Neuron (in vitro differentiated cells): ENCODE results near the gene SOWAHC.

Experiments used
- H2AFZ ChIP-seq: one replicate; pipeline ENCODE4 v1.6.1; 2013; ENCODE audit warnings: low read depth, mild to moderate bottlenecking, inconsistent platforms, low read length, moderate library complexity
- H3K27me3 ChIP-seq: one replicate; pipeline ENCODE4 v1.6.1; 2013; ENCODE audit warnings: low read length; ENCODE audit not compliant: insufficient read depth
- H3K36me3 ChIP-seq: one replicate; pipeline ENCODE4 v1.6.1; 2013; ENCODE audit warnings: low read length; ENCODE audit not compliant: insufficient read depth
- H3K4me1 ChIP-seq: one replicate; pipeline ENCODE4 v1.6.1; 2013; ENCODE audit warnings: low read length; ENCODE audit not compliant: insufficient read depth
- H3K4me3 ChIP-seq: 2 replicates; pipeline ENCODE4 v1.5.1; 2013; ENCODE audit warnings: mild to moderate bottlenecking, low read length, moderate library complexity
- H3K9me3 ChIP-seq: one replicate; pipeline ENCODE4 v1.6.1; 2013; ENCODE audit warnings: low read length

The SOWAHC gene

DNA sequence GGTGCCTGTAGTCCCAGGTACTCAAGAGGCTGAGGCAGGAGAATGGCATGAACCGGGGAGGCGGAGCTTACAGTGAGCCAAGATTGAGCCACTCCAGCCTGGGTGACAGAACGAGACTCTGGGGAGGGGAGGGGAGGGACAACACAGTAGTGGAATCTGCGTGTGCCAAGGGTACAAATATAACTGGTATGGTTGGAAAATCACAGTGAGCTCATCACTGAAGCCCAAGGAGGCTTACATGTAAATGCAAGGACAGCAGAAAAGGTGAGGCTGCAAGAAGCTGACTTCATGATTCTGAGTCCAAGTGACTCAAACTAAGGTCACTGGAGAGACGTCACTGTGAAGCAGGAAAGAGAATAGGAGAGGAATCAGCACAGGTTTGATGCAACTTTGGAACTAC, 9.6 kb upstream of the SOWAHC start:
- H3K4me1 ChIP-seq, result peaks cover 5% of the 10 kb centered on the region

DNA sequence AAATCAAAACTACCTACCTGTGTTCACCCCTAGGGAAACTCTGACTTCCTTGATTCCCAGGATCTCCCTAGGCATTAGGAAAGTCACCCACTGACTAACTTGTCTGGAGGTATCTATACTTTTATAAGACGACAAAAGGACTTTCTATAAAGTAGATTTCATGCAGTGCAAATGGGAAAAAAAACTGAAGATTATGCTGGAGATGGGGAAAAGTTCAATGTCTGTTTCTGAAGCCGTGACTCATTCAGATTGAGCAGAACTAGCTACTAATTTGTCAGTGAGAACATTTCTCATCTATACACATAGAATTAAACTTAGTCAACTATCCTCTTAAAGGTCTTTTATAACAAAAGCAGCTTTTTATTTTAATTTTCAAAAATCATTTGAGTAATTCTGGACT, 6.4 kb upstream of the SOWAHC start:
- Histone ChIP-seq H3K4me3 (no peak overlapping the region), H3K27me3 (no peaks in the 10 kb centered on the region), H2AFZ (no peak overlapping the region), H3K4me1 (peaks cover 20% of the 10 kb centered on the region), H3K9me3 (no peaks in the 10 kb centered on the region), H3K36me3 (peaks cover 8% of the 10 kb centered on the region)

More for the DNA sequence above, 9.6 kb upstream of the SOWAHC start:
- Histone ChIP-seq H3K4me3 (no peak overlapping the region), H3K36me3 (peaks cover 8% of the 10 kb centered on the region), H3K9me3 (no peaks in the 10 kb centered on the region), H2AFZ (no peak overlapping the region), H3K27me3 (no peaks in the 10 kb centered on the region)

DNA sequence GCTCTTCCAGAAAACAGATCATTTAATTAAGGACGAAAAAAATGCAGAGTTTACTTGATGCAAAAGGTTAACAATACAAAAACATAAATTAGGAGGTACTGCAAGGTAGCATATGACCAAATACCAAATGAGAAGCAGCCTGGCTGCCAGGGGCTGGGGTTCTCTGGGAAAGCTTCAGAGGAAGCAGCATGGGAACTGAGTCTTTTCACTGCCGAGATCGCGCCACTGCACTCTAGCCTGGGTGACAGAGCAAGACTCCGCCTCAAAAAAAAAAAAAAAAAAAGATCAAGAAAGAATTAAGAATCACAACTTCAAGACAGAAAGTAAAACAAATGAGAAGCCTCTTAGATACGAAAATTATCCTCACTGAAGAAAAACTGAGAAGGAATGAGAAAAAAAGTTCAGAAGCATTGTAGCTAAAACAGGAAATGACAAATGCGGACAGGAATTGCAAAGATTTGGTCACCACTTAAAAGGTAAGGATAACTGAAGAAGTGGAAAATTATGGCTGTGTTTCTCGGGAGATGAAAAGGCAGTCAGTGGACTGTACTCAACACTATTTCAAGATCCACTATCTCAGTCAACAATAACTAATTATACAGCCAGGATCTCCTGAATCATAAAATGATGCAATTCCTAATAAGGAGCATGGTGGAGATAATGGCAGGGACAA, 4.7 kb upstream of the SOWAHC start:
- Histone ChIP-seq H3K9me3 (no peaks in the 10 kb centered on the region), H3K4me3 (no peak overlapping the region)

DNA sequence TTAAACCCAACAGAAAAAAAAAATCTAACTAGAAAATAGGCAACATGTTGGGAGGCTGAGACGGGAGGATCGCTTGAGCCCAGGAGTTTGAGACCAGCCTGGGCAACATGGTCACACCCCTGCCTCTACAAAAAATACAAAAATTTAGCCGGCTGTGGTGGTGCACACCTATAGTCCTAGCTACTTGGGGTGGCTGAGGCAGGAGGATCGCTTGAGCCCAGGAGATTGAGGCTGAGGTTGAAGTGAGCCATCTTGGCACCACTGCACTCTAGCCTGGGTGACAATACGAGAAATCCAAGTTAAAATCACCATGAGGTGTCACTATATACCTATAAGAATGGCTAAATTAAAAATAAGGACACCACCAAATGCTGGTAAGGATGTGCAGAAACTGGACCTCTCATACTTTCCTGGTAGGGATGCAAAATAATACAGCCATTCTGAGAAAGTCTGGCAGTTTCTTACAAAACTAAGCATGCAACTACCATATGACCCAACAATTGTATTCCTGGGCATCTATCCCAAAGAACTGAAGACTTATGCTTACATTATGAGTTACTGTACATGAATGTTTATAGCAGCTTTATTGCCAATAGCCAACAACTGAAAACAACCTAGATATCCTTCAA, 2.6 kb upstream of the SOWAHC start:
- H3K27me3 ChIP-seq, result no peaks in the 10 kb centered on the region
- H3K4me3 ChIP-seq, result peak overlapping the region; percentile 96
- H3K9me3 ChIP-seq, result no peaks in the 10 kb centered on the region
- no peaks in the 10 kb centered on the region for H3K36me3 ChIP-seq
- peaks cover 26% of the 10 kb centered on the region for H3K4me1 ChIP-seq
- no peak overlapping the region for H2AFZ ChIP-seq

More for the DNA sequence above, 4.7 kb upstream of the SOWAHC start:
- Histone ChIP-seq H3K36me3 (peaks cover 5% of the 10 kb centered on the region), H3K4me1 (peaks cover 20% of the 10 kb centered on the region), H3K27me3 (no peaks in the 10 kb centered on the region), H2AFZ (no peak overlapping the region)

DNA sequence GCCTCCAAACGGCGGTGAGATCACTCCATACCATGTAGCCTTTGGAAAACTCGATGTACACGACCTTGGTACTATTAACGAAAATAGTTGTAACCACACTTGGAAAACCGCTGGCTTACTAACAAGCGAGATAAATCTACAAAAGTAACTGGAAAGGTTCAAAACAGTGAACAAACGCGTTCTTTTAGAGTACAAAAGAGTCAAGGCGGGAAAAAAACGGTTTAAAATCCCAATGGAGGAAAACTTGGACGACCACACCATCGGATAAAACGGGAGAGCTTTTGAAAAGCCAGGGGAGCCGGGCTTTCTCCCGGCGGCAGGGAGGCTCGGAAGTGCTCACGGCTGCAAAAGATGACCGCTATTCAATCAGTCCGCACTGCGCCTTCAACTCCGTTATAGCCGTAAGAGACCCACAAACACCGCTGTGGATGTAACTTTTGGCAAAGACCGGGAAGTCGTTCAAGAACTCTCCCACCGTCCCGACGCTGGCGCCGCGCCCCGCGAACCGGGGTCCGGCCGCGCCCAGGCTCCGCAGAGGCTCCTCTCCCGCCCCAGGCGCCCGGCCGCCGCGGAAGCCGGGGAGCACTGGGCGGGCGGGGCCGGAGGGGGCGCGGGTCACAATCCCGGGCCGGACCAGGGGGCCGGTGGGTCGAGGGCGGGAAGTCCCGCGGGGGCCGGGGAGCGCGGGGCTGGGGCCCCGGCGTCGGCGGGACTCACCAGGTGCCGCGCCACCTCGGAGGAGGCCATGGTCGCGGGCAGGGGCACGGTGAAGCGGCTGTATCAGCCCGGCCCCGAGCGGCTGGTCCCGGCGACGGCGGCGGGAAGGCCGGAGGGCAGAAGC, 863 bp upstream of the SOWAHC start:
- Histone ChIP-seq H3K9me3 (peaks cover 2% of the 10 kb centered on the region), H3K27me3 (no peaks in the 10 kb centered on the region), H3K4me3 (peak overlapping the region; percentile 96), H2AFZ (peak overlapping the region; percentile 67), H3K36me3 (no peaks in the 10 kb centered on the region), H3K4me1 (peaks cover 28% of the 10 kb centered on the region)

DNA sequence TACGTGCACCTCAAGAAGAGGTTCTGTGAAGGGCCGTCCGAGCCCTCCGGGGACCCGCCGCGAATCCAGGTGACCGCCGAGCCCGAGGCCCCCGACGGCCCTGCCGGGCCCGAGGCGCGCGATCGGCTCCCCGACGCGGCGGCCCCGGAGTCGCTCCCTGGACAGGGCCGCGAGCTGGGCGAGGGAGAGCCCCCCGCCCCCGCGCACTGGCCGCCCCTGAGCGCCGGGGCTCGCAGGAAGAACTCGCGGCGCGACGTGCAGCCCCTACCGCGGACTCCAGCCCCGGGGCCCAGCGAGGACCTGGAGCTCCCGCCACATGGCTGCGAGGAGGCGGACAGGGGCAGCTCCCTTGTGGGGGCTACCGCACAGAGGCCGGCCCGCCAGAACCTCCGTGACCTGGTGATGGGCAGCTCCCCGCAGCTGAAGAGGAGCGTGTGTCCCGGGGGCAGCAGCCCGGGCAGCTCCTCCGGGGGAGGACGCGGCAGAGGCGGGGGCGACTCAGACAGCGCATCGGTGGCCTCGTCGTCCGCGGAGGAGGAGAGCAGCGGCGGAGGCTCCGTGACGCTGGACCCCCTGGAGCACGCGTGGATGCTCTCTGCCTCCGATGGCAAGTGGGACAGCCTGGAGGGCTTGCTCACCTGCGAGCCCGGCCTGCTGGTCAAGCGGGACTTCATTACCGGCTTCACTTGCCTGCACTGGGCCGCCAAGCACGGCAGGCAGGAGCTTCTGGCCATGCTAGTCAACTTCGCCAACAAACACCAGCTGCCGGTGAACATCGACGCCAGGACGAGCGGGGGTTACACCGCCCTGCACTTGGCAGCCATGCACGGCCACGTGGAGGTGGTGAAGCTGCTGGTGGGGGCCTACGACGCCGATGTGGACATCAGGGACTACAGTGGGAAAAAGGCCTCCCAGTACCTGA, 812 bp downstream of the SOWAHC start:
- no peaks in the 10 kb centered on the region for H3K27me3 ChIP-seq
- H3K4me1 ChIP-seq, result peaks cover 28% of the 10 kb centered on the region
- peaks cover 2% of the 10 kb centered on the region for H3K9me3 ChIP-seq
- H2AFZ ChIP-seq, result peak overlapping the region; percentile 80
- peak overlapping the region; percentile 96 for H3K4me3 ChIP-seq
- H3K36me3 ChIP-seq, result no peaks in the 10 kb centered on the region

DNA sequence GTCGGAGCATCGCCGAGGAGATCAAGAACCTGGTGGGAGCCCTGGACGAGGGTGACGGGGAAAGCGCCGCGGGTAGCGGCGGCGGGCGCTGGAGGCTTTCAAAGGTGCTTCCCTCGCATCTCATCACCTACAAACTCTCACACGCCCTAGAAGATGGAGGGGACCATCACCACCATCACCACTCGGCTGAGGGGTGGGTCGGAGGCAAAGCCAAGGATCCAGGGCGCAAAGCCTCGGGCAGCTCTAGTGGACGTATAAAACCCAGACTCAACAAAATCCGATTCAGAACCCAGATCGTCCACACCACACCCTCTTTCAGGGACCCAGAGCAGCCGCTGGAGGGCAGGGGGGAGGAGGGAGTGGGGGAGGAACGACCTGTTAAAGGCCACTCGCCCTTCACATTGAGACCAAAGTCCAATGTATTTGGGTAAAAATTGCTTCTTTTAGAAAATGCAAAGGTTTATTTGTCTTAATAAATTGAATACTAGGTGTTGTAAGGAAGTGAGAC, 1.5 kb downstream of the SOWAHC start:
- no peaks in the 10 kb centered on the region for H3K36me3 ChIP-seq
- H3K9me3 ChIP-seq, result peaks cover 2% of the 10 kb centered on the region
- H3K4me1 ChIP-seq, result peaks cover 28% of the 10 kb centered on the region
- H2AFZ ChIP-seq, result no peak overlapping the region
- H3K4me3 ChIP-seq, result peak overlapping the region; percentile 96
- no peaks in the 10 kb centered on the region for H3K27me3 ChIP-seq

DNA sequence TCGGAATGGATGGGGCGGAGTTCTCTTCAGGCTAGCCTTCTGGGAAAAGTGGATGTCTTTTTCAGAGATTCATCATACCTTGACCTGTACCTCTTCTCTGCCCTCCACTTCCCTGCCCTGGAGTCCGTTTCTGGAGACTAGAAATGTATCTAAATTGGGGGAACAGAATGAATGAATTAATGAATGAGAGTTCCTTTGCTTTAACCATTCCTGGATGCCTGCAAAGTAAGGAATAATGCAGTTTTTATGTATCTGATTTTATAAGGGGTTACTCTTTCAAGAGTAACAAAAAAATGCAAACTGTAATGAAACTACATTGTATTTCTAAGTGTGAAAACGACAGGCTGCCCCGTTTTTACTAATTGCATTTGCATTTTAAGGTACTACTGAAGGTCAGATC, 2.0 kb downstream of the SOWAHC start:
- H3K4me1 ChIP-seq, result peaks cover 28% of the 10 kb centered on the region
- peak overlapping the region; percentile 96 for H3K4me3 ChIP-seq
- no peaks in the 10 kb centered on the region for H3K27me3 ChIP-seq
- H3K36me3 ChIP-seq, result no peaks in the 10 kb centered on the region
- H2AFZ ChIP-seq, result no peak overlapping the region
- peaks cover 2% of the 10 kb centered on the region for H3K9me3 ChIP-seq

DNA sequence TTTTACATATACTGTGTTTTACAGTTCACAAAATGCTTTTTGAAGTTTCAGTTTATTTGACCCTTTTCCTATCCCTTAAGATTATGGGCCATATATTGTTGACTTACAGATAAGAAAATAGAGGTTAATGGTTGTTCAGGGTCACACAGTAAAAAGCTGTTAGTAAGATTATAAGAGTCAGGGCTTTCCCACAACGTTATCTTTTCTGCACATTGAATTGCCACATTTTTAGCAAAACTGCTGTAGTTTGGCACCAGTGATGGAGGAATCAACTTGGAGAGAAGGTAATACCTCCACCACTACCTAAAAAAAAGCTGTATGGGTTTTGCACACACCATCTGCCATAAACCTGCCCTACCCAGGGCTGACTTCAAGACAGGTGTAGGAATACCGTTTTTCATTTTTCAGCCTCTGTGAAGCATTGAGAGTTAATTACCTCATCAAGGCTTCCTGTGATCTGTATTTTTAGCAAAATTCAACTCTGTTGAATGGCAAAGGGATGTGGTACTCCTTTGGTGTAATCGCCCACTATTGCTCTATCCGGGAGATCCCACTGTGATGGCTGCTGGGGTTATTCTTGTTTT, 5.0 kb downstream of the SOWAHC start:
- H3K27me3 ChIP-seq, result no peaks in the 10 kb centered on the region
- peaks cover 13% of the 10 kb centered on the region for H3K4me1 ChIP-seq
- H3K9me3 ChIP-seq, result peaks cover 2% of the 10 kb centered on the region
- H3K36me3 ChIP-seq, result no peaks in the 10 kb centered on the region
- no peak overlapping the region for H2AFZ ChIP-seq
- no peak overlapping the region for H3K4me3 ChIP-seq

DNA sequence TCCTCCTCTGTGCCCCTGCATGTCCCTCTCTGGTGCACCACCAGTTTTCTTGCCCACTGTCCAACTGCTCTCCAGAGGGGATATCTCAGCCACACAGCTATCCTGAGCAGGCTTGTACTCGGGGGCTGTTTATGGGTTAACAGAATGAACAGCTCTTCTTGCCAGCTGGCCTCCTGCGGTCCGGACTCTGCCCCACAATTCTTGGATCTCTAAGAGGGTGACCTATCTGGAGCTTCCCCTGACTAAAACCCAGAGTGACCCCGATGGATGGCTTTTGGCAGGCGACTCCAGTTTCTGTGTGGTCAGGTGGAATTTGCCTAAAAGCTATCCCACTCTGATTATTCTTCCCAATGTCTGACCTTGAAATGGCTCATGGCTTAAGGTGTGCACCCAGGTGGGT, 9.1 kb downstream of the SOWAHC start:
- Histone ChIP-seq H2AFZ (no peak overlapping the region), H3K27me3 (no peaks in the 10 kb centered on the region)

DNA sequence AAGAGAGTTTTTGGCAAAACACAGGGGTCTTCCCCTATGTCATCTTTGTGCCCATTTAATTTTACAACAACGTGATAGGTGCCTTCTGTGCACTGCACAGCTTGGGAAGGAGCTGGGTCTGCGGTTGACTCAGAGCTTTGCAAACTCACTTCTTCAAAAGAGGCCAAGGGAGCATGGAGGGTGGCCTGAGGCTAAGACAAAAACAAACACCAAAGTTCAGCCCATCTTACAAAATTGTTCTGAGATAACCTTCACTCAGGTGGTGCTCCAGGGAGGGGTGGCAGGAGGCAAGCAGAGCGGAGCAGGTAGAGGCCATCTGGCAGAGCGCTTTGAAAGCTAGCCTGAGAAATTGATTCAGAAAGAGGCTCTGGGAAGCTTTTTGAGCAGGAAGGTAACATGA, 9.8 kb downstream of the SOWAHC start:
- H3K4me3 ChIP-seq, result no peak overlapping the region
- no peak overlapping the region for H2AFZ ChIP-seq
- no peaks in the 10 kb centered on the region for H3K9me3 ChIP-seq
- no peaks in the 10 kb centered on the region for H3K4me1 ChIP-seq
- H3K36me3 ChIP-seq, result no peaks in the 10 kb centered on the region
- H3K27me3 ChIP-seq, result no peaks in the 10 kb centered on the region

More for the DNA sequence above, 9.1 kb downstream of the SOWAHC start:
- Histone ChIP-seq H3K4me3 (no peak overlapping the region), H3K9me3 (no peaks in the 10 kb centered on the region), H3K36me3 (no peaks in the 10 kb centered on the region), H3K4me1 (no peaks in the 10 kb centered on the region)

DNA sequence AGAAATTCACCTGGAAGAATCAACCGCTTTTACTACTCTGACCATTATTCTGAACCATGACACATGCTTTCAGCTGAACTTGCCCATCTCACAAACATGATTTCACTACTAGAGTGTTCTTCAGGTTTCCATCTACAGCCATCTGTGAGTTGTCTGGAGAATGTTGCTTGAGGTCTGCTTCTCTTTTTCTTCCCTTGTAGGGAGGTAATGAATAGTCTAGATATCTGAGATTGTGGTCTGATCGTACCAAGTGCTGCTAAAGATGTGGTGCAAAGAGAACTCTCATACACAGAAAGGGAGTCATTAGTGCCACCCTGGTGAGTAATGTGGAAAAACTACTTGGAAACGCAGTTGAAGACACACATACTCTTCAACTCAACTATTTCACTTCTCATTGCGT, 10.2 kb downstream of the SOWAHC start:
- H3K36me3 ChIP-seq, result no peaks in the 10 kb centered on the region
- H3K4me1 ChIP-seq, result no peaks in the 10 kb centered on the region
- no peak overlapping the region for H3K4me3 ChIP-seq
- H2AFZ ChIP-seq, result no peak overlapping the region
- H3K27me3 ChIP-seq, result no peaks in the 10 kb centered on the region
- no peaks in the 10 kb centered on the region for H3K9me3 ChIP-seq
